ENCODE results near the gene KLF1. TPM values are rescaled to one million over a fixed set of nuclear protein-coding genes. Genes with fewer than 3 reads are reported as not detected.

Gene KLF1
- total and polyA plus RNA-seq, 2 of the 13 experiments (the other 11 are each of a cell fraction or from before 2014, with no cell fraction given), result not detected

GRCh38 chr19:12885749-12886650 is 1.0 kb downstream of the KLF1 start (continued):
- no peak for TF ChIP-seq GABPA (IDR thresholded peaks at IDR 0.05; ENCODE audit: low read depth, low read length)
- no peak for TF ChIP-seq GABPA (CRISPR knock-in tag; IDR thresholded peaks at IDR 0.05; ENCODE audit: low read depth)
- TF ChIP-seq KLF6 (CRISPR knock-in tag; IDR thresholded peaks at IDR 0.05), result no peak
- TF ChIP-seq ZNF841 (CRISPR knock-in tag; IDR thresholded peaks at IDR 0.05; ENCODE audit: borderline replicate concordance), result no peak
- 0 out of 2 replicates have a peak, but pooled peaks have one; percentile 6 for TF ChIP-seq SP4 (CRISPR knock-in tag; IDR thresholded peaks at IDR 0.05)
- TF ChIP-seq SAP130 (CRISPR knock-in tag; IDR thresholded peaks at IDR 0.05; ENCODE audit: low read depth), result peak; percentile 1; the same call in 1 of the 2 replicates
- TF ChIP-seq NFAT5 (CRISPR knock-in tag; IDR thresholded peaks at IDR 0.05), result 0 out of 2 replicates have a peak, but pooled peaks have one; percentile 31
- TF ChIP-seq ZNF749 (CRISPR knock-in tag; IDR thresholded peaks at IDR 0.05; ENCODE audit: borderline replicate concordance), result no peak
- no peak for TF ChIP-seq HMGXB3 (CRISPR knock-in tag; IDR thresholded peaks at IDR 0.05; ENCODE audit: borderline replicate concordance)
- TF ChIP-seq ZFP91 (CRISPR knock-in tag; IDR thresholded peaks at IDR 0.05; ENCODE audit: borderline replicate concordance), result peak; percentile 53; the same call in 1 of the 2 replicates
- no peak for TF ChIP-seq CBX2 (IDR thresholded peaks at IDR 0.05; ENCODE audit: low read depth, low read length)
- TF ChIP-seq CBX2 (CRISPR knock-in tag; IDR thresholded peaks at IDR 0.05; ENCODE audit: low read depth), result no peak
- no peak for TF ChIP-seq ZNF557 (CRISPR knock-in tag; IDR thresholded peaks at IDR 0.05)
- TF ChIP-seq ZBTB33 (CRISPR knock-in tag; IDR thresholded peaks at IDR 0.05), result peak; percentile 80
- no peak for TF ChIP-seq BORCS8-MEF2B (CRISPR knock-in tag; IDR thresholded peaks at IDR 0.05)
